Tongue (tissue), 2 donors: ENCODE measurements around the gene ENSA. TPM values are rescaled to one million over a fixed set of nuclear protein-coding genes. Genes with fewer than 3 reads are reported as not detected.
"Not testable (repeated sequence)": the region's sequence is repeated elsewhere in the genome, so short reads cannot be mapped to it uniquely, and the experiment has no call there.

Experiments used
- DNase-seq: peaks from one replicate; pipeline ENCODE4 v3.0.0-alpha.2; 2015
- total RNA-seq: library from RNA; depleted of rRNA; stranded (reverse); fragments of >200 nt; gene quantifications from one replicate; pipeline ENCODE4 v1.2.3, GENCODE V29; 2014

ENSA gene, protein sequence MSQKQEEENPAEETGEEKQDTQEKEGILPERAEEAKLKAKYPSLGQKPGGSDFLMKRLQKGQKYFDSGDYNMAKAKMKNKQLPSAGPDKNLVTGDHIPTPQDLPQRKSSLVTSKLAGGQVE
- 110 TPM for total RNA-seq

DNA sequence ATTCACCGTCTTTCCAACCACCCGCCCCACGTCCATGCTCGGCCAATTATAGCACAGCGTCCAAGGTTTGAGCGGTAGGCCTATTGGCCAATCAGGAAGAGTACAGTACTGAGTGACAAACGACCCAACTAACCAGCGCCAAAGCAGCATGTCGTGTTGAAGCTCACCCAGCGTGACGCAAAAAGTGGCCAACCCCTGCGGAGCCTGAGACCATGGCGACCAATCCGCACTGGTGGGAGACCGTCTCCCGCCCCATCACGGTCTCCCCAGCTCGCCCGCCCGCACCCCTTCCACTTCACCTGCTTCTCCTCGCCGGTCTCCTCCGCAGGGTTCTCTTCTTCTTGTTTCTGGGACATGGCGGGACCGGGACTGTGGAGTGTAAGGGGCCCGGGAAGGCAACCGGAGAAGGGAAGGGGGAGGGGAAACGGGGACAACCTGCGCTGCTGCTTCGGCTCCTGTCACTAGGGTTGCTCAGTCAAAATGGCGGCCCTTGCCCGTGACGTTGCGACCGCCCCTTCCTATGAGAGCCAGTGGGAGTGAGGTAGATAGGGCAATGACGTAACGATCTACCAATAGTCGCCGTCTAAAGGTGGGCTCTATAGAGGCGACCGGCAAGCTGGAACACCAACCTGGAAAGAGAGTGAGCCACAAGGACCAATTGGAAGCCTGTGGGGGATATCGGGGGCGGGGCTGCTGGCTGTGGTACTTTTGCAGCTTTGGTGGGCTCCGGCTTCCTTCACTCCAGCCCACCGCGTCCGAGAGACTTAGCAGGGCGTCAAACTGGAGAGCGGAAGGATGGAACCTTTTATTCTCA lies at the start of gene ENSA:
ENSA (minus strand) TSS at position 498 of the 814 bp plus-strand sequence; CDS start at position 356, 142 bp downstream.
- DNase-seq = peak; percentile 100

DNA sequence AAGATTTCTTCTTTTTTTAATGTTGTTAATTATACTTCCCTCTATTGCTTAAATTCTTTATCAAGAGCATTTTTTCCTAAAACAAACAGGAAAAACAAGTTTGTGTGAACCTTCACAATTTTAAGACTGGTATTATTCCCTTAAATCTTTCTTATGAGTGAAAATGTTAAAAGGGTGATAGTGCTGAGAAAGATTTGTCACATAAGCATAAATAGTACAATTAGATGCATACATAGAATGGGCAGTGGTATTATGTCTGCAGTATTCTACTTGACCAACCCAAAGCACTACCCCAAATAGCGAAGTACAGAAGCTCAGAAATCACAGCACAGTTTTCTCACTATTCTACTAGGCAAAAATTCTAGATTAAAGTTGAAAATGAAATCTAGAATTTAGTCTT lies 49.6 kb upstream of the ENSA start:
- no peak for DNase-seq

DNA sequence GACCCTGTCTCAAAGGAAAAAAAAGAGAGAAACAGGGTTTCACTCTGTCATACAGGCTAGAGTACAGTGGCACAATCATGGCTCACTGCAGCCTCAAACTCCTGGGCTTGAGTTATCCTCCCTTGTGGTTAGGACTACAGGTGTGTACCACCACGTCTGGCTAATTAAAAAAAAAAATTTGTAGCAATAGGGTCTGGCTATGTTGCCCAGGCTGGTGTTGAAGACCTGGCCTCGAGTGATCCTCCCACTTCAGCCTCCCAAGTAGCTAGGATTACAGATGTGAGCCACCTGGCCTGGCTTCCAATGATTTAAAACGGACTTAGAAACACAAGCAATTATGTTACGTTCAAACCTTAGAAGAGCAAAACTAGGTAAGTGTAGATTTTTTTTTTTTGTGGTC lies 45.5 kb upstream of the ENSA start:
- no peak for DNase-seq

DNA sequence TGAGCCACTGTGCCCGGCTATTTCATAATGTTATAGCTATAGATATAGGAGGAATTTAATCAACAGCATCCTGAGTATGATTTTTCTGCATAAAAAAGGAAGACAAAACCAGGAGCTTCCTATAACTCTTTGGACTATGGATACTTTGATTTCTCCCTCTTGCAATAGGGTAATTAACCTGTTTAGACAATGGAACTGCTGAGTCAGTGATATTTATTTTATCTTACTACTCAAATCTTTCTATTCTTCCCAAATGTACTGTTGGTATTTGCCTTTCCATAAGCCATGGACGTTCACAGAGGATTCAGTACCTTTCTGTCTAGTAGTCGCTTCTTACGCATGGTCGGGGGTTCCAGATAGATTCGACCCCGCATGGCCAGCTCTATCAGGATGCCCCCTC lies 33.9 kb upstream of the ENSA start:
- no peak for DNase-seq

DNA sequence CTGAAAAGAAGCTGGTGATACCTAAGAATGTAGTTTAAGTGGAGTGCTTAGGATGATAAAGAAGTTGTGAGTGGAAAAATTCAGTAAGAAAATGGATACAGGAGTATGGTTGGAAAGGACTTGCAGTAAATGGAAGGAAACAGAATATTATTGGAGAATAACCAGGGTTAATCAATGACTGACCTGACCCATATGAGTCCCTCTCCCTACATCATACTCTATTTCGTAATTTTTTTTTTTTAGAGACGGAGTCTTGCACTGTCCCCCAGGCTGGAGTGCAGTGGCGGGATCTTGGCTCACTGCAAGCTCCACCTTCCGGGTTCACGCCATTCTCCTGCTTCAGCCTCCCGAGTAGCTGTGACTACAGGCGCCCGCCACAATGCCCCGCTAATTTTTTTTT lies 33.4 kb upstream of the ENSA start:
- DNase-seq = no peak

DNA sequence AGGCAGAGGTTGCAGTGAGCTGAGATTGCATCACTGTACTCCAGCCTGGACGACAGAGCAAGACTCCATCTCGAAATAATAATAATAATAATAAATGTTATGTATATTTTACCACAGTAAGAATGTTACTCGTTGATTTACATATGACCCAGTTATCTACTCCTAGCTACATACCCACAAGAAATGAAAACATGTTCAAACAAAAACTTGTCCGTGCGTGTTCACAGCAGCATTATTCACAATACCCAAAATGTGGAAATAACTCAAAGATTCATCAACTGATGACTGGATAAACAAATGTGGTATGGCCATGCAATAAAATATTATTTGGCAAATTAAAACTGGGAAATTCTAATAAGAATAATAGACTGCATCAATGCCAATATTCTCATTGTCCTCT lies 31.7 kb upstream of the ENSA start:
- no peak for DNase-seq

DNA sequence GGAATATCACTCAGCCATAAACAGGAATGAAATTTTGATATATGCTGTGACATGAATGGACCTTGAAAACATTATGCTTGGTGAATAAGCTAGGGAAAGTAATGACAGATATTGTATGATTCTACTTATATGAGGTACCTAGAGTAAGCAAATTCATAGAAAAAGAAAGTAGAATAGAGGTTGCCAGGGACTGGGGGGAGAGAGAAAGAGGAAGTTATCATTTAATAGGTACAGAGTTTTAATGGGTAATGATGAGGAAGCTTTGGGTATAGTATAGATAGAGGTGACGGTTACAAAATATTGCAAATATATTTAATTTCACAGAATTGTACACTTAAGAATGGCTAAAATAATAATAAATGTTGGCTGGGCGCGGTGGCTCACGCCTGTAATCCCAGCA lies 31.2 kb upstream of the ENSA start:
- no peak for DNase-seq

DNA sequence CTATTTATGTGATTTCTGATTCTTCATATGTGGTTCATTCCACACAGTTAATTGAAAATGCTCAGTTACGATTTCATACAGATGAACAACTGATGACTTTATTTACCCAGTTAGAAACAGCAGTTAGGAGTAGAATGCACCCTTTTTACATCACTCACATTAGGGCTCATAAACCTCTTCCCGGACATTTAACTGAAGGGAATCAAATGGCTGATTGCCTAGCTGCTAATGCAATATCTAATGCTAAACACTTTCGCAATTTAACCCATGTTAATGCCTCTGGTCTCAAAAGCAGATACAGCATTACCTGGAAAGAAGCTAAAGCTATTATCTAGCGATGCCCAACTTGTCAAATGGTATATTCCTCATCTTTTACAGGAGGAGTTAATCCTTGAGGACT lies 27.7 kb upstream of the ENSA start:
- not testable (repeated sequence) for DNase-seq

DNA sequence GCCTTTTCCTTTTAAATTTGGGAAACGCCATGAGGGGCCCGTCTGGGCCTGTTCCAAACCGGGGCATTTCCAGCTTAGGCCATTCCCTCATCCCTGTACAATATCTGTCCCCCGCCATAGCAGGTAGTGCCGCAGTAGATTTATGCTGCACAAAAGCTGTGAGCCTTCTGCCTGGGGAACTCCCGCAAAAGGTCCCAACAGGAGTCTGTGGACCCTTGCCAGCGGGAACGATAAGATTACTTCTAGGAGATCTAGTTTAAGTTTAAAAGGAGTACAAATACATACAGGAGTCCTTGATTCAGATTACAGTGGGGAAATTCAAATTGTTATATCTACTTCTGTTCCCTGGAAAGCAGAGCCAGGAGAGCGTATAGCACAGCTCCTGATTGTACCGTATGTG lies 25.2 kb upstream of the ENSA start:
- DNase-seq = not testable (repeated sequence)

DNA sequence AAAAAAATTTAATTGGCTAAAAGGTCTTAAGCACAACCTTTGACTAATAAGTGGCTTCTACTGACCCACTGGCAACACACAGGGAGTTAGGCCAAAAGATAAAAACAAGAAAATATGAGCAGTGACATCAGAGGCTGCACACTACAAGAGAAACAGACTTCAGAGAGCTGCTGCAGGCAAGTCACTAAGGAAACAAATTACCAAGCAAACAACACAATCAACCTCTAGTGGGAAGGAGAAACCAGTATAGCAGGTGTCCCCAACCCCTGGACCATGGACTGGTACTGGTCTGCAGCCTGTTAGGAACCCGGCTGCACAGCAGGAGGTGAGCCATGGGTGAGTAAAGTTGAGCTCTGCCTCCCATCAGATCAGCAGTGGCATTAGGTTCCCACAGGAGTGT lies 20.8 kb upstream of the ENSA start:
- DNase-seq = no peak

DNA sequence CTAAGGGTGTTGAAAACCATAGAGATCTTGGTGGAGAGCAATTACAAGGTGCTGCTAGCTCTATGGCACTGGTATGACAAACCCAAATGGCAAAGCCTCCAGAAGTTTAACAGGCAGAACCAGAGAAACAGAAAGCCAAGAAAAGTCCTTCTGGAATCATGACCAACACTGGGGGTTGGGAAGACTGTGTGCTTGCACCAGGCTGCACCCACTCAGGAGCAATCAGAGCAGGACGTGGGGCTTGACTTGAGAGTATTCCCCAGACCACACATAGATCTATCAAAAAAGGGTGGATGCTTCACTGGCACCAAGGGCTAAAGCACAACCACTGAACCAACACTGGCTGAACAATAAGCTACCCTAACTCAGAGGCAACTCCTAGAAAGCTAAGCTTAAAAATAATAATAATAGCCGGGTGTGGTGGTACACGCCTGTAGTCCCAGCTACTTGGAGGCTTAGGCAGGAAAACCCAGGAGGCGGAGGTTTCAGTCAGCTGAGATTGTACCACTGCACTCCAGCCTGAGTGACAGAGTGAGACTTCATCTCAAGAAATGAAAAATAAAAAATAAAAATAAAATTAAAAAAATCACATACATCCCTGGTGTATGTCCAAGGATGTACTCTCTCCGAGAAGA lies 20.1 kb upstream of the ENSA start:
- no peak for DNase-seq

DNA sequence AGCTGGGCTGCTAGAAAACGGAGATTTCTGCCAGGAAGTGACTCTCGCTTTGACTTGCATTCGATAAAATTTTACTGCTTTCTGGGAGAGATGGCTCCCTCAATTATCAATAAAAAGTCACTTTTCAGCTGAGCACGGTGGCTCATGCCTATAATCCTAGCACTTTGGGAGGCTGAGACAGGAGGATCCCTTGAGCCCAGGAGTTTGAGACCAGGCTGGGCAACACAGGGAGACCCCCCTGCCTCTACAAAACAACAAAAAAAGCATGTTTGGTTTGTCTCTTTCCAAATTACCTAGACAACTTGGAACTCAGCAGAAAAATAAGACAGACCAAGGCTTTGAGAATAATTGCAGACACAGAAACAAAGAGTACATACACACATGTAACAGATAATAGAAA lies 12.9 kb upstream of the ENSA start:
- no peak for DNase-seq

DNA sequence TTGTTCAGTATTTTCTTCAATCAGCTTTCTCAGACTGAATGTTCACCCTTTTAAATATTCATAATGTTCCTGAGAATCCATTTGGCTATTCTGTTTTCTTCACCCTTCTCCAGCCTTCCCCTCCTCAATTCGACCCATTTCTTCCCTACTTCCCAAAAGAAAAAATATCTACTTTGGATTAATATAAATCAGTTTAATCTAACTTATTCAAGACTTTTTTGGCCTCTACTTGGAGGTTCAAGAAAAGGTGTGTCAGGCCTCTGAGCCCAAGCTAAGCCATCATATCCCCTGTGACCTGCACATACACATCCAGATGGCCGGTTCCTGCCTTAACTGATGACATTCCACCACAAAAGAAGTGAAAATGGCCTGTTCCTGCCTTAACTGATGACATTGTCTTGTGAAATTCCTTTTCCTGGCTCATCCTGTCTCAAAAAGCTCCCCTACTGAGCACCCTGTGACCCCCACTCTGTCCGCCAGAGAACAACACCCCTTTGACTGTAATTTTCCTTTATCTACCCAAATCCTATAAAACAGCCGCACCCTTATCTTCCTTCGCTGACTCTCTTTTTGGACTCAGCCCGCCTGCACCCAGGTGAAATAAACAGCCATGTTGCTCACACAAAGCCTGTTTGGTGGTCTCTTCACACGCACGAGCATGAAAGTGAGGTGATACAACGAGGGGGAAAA lies 11.9 kb upstream of the ENSA start:
- not testable (repeated sequence) for DNase-seq

DNA sequence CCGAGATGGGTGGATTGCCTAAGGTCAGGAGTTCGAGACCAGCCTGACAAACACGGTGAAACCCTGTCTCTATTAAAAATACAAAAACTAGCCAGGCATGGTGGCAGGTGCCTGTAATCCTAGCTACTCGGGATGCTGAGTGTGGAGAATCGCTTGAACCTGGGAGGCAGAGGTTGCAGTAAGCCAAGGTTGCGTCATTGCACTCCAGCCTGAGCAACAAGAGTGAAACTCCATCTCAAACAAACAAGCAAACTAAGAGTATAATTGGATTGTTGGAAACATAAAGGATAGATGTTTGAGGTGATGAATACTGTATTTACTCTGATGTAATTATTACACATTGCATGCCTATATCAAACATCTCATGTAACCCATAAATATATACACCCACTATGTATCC lies 9.0 kb upstream of the ENSA start:
- not testable (repeated sequence) for DNase-seq

DNA sequence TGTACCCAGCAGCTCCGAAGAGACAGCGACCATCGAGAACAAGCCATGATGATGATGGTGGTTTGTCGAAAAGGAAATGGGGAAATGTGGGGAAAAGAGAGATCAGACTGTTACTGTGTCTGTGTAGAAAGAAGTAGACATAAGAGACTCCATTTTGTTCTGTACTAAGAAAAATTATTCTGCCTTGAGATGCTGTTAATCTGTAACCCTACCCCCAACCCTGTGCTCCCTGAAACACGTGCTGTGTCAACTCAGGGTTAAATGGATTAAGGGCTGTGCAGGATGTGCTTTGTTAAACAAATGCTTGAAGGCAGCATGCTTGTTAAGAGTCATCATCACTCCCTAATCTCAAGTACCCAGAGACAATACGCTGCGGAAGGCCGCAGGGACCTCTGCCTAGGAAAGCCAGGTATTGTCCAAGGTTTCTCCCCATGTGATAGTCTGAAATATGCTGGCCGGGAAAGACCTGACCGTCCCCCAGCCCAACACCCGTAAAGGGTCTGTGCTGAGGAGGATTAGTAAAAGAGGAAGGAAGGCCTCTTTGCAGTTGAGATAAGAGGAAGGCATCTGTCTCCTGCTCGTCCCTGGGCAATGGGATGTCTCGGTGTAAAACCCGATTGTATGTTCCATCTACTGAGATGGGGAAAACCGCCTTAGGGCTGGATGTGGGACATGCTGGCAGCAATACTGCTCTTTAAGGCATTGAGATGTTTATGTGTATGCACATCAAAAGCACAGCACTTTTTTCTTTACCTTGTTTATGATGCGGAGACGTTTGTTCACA lies 5.6 kb upstream of the ENSA start:
- DNase-seq = not testable (repeated sequence)

DNA sequence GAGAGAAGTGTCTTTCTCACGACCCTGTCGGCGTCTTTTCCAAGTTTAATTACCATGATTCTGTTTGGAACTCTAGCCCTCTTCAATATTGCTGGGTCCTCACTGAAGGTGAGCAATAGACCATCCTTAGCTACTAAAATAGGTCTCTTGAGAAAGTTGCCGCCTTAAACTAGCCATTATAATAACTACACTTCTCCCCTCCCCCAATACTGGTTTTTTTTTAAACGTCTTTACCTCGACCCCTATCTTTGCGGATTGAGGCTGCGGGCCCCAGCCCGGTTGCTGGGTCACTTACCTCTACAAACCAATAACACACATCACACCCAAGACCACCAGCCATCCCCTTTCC lies 672 bp downstream of the ENSA start:
- no peak for DNase-seq

DNA sequence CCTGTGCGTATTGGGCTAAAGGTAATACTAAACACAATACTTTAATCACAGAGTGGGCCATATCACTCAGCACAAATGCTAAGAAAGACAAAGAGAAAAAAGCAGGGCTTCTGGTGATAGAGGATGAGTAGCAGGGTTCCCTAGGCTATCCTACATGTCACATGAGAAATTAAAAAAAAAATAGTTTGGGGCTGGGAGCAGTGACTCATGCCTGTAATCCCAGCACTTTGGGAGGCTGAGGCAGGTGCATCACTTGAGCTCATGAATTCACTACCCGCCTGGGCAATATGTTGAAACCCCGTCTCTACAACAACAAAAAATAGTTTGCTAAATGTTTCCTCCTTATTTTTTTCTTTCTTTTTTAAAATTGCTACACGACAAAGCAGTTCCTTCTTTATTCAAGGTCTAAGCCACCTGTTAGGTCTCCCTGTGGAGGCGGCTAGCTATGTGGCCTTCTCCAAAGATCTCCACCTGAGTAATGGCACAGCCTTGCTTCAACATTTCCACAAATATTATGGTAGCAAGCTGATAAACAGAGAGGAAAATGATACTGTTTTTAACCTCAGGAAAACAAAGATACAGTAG lies 1.5 kb downstream of the ENSA start:
- DNase-seq = no peak

DNA sequence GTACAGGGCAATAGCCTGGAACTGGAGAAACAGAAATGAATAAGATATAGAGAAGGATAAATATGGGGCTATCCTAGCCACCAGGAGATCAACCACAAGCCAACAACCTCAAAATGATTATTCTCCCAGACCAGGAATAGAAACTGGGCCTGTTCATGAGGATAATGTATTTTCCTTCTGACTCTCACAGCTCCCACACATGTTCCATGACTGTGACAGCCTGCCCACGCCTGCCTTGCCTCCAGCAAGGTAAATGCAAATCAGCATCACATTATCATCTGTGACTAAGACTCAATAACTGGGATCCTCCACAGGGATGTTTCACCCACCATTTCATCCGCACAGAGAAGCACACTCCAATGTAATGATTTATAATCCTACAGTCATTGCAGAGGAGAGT lies 3.3 kb downstream of the ENSA start:
- DNase-seq = no peak

DNA sequence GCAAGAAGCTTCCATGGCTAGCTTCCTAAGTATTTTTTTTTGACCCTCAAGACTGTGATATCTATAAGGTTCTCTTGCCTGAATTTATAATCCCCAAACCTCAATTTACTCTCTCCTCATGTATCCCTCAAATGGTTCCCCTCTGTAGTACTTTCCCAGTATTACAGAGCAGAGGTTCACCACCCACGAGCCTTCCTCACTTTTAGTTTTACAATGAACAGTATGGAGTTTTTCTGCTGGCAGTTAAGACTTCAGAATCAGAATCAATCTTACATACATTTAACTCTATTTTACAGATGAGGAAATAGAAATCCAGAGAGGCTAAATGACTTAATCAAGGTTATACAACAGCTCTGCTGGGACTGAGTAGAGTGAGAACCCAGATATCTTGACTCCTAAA lies 4.9 kb downstream of the ENSA start:
- not testable (repeated sequence) for DNase-seq

DNA sequence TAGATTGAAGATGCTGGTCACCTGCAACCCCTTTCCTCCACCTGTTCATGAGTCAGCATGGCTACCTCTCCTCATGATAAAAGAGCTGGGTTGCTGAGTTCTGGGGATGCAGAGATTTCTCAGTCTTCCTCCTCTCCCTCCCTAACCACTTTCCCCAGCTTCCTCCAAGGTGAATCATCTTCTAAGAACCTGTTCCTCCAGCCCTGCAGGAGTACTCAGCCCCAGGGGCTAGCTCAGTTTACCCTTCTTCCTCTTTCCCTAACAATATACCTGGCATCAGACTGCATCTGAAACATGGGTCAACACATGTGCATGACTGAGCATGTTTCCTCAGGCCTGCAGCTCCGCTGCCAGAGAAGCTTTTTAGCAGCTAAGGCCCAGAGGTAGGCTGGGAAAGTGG lies 5.3 kb downstream of the ENSA start:
- DNase-seq = not testable (repeated sequence)

DNA sequence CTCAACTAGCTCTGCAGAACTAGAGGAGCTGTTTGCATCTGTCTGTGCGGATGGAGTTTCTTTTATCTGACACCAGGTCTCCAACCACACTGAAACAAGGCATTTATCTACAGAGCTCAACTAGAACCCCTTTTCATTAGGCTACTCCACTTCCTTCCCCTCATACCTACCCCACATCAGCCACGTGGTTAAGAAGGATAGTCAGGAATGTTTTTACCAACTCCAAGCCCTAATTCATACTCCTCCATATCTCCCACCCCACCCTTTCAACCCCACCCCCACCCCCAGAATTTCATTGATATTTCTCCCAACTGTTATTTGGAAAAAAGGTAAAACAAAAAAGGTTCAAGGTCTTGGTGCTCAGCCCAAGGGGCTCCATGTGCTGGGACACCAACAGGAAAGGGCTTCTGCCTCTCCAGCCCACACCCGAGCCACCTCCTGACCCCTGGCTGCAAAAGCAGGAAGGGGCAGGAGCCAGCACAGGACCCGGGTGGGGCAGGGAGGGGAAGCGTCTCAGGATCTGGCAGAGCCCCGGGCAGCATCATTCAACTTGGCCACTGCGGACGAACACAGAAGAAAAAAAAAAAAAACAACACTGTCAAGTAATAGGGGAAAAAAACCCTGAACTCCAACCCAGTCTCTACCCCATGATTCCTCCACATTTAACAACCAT lies 7.0 kb downstream of the ENSA start:
- DNase-seq = no peak
